HG03095 (cell line): ENCODE results near the gene PTPRZ1.

Experiments used
- ATAC-seq: cut with Tn5 transposase; IDR thresholded peaks from one replicate; pipeline ENCODE4 v1.9.1; 2021; ENCODE audit warnings: moderate library complexity; ENCODE audit not compliant: unreplicated experiment

Gene PTPRZ1

DNA sequence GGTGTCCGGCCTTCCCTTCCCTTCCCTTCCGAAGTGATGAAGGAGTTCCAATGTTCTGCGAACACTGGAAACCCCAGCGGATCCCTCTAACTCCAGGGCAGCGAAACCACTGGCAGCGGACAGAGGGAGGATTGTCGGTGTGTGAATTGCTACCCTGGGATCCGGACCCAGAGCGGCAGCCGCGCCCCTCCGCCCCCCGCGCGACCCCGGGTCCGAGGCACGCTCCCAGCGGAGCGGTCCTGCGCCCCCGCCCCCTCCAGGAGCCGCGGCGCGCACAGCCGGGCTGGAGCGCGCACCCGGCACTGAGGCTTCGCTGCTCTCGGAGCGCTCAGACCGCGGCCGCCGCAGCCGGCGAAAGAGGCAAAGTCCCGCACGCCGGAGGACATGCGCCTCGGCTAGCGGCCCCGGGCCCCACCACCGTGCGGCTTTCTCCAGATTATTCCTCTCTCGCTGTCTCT lies at the start of gene PTPRZ1:
TSS of gene PTPRZ1 (plus strand) at position 331 of the 458 bp plus-strand sequence. CDS start 339 bp downstream, outside the sequence.
- ATAC-seq = no peak

GRCh38 chr7:121824276-121824675 lies 48.7 kb upstream of the PTPRZ1 start:
- no peak for ATAC-seq

GRCh38 chr7:121831351-121831750 lies 41.6 kb upstream of the PTPRZ1 start:
- ATAC-seq = no peak

DNA sequence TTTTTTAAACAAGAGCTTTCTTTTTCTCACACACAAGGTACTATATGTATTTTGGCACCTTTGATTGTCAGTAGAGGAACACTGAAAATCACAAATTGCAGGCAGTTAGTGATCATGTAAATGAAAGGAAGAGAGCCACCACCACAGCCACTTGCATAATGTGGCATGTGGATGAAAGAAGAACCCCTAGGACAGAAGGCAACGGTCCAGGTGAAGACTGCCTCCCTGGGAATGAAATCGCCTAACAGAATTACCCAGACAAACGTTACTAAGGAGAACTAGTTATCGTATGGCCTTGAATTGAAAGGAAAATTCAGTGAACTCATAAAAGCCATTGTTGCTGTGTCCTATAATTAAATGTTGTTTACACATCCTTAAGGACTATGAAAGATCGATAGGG lies 41.2 kb upstream of the PTPRZ1 start:
- no peak for ATAC-seq

- no peak for ATAC-seq
Observed at GRCh38 chr7:121832347-121832746, 40.6 kb upstream of the PTPRZ1 start.

DNA sequence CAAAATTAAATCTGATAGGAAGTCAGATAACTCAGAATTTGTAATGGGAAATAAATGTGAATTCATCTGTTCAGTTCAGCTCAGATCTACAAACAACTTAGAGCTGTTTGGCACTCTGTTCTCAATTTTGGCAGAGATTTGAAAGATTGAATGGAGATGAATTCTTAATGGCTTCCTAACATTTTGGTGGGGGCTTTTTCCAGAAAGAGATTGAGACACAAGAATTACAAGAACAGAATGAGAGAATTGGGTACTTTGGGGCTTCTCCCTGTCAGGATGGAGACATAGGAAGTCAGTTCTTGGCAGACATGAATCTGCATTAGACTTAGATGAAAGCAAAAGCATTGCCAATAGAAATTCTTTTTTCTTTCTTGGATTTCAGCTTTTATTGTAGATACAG lies 39.0 kb upstream of the PTPRZ1 start:
- no peak for ATAC-seq

- no peak for ATAC-seq
Observed at GRCh38 chr7:121837462-121837861, 35.5 kb upstream of the PTPRZ1 start.

- no peak for ATAC-seq
Observed at GRCh38 chr7:121847041-121847440, 25.9 kb upstream of the PTPRZ1 start.

DNA sequence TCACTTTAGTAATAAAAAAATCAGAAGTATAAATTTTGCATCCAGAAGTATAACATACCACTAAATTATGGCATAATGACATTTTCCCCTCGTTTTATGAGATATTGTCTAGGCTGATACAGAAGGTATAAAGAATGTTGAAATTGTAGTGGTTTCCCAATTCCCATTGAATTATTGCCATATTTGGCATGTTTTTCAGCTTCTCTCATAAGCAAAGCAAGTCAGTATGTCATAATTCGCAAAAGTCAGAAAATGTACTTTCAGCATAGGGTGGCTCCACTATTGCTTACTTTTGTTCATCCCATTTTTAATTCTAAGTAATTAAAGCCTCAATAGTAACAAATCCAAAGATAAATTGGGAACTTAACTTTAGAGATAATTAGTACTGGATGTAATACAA lies 19.7 kb upstream of the PTPRZ1 start:
- ATAC-seq = no peak

- ATAC-seq = no peak
Observed at GRCh38 chr7:121860953-121861352, 12.0 kb upstream of the PTPRZ1 start.

DNA sequence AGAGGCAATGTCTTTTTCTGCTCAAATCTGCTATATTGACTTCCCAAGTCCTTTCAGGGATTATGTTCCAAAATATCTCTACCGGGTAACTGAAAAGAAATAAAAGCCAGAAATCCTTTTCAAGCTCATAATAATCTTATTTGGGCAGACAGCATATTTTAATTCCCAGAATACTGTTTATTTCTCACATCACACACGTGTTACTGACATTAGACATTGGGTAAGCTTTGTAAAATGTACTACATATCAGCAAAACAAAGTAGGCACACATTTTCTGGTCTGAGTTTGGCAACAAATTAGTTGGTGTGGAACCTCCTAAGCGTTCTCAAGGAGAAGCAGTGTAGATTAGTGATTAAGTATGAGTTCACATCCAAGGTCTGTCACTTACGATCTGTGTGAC lies 10.4 kb upstream of the PTPRZ1 start:
- no peak for ATAC-seq

- no peak for ATAC-seq
Observed at GRCh38 chr7:121871188-121871587, 1.8 kb upstream of the PTPRZ1 start.

- ATAC-seq = no peak
Observed at GRCh38 chr7:121873289-121874194, 581 bp downstream of the PTPRZ1 start.

GRCh38 chr7:121874298-121874697 lies 1.3 kb downstream of the PTPRZ1 start:
- no peak for ATAC-seq

GRCh38 chr7:121875203-121875602 lies 2.2 kb downstream of the PTPRZ1 start:
- ATAC-seq = no peak

DNA sequence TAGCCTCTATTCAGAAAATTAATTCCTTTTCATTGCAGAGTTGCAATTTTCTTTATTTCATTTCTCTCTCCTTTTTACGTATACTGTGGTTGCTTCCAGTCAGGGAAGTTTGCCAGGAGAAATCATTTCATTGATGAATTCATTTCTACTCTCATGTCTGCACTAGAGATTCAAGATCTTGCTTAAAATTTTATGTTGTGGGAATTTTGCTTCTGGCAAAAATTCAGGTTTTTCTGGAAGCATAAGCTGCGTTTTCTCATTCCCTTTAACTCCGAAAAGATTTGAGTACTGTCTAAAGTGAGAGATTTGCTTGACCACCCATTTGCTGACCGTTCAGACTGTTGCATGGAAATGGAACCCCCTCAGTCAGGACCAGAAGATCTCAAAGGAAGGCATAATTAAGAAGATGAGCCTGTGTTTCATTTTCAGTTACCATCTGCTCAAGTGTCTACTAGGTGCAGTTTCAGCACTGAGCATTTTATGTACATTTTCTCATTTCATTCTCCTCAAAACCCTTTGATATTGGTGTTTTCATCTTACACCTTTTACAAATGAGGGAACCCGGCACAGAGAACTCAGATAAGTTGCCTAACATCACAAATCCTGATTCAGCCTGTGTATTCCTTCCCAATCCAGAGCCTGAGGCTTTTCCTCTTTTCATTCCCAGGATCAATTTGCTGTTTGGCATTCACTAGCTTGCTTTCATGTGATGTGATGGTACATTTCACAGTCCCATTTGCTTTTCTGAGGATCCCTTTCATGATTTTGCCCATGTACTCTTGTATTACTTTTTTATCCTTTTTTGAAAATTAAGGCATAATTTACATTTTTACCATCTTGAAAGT lies 3.9 kb downstream of the PTPRZ1 start:
- ATAC-seq = no peak

GRCh38 chr7:121878918-121879464 lies 6.0 kb downstream of the PTPRZ1 start:
- ATAC-seq = no peak

- no peak for ATAC-seq
Observed at GRCh38 chr7:121879544-121879943, 6.6 kb downstream of the PTPRZ1 start.

GRCh38 chr7:121882731-121883130 lies 9.8 kb downstream of the PTPRZ1 start:
- no peak for ATAC-seq

- ATAC-seq = no peak
Observed at GRCh38 chr7:121885166-121885920, 12.4 kb downstream of the PTPRZ1 start.

- ATAC-seq = no peak
Observed at GRCh38 chr7:121887634-121888033, 14.7 kb downstream of the PTPRZ1 start.
